M059J (cell line): Measurements from ENCODE around the gene PHACTR4. TPM values are rescaled to one million over a fixed set of nuclear protein-coding genes. Genes with fewer than 3 reads are reported as not detected.
"Not testable (repeated sequence)": the region's sequence is repeated elsewhere in the genome, so short reads cannot be mapped to it uniquely, and the experiment has no call there.

Experiments
- DNase-seq: peaks from one replicate; pipeline ENCODE4 v3.0.0-alpha.2; 2012; ENCODE audit warnings: low read depth
- total RNA-seq: library from RNA; depleted of rRNA; stranded (reverse); fragments of >200 nt; shearing (Covaris generic); gene quantifications from 2 replicates; pipeline ENCODE4 v1.2.3, GENCODE V29; 2014

Gene PHACTR4
- total RNA-seq, 1 experiment from 2014 or later, result 31.1 TPM

- DNase-seq, result no peak
Measured at GRCh38 chr1:28494737-28495136, 125.2 kb downstream of the PHACTR4 start.

- no peak for DNase-seq
Measured at GRCh38 chr1:28499553-28499952, 130.0 kb downstream of the PHACTR4 start.

- no peak for DNase-seq
Measured at GRCh38 chr1:28501925-28502324, 132.4 kb downstream of the PHACTR4 start.

GRCh38 chr1:28503117-28503516, 133.6 kb downstream of the PHACTR4 start:
- DNase-seq, result no peak

- peak; percentile 99 for DNase-seq
Measured at GRCh38 chr1:28505406-28506187, 136.1 kb downstream of the PHACTR4 start, which contains the start of gene RCC1. Gene RCC1, plus strand, starts transcription at chr1:28506043. Its CDS starts 23,824 bp downstream, at chr1:28529867.

- no peak for DNase-seq
Measured at GRCh38 chr1:28506907-28507246, 137.3 kb downstream of the PHACTR4 start.

- DNase-seq, result no peak
Measured at GRCh38 chr1:28507247-28507645, 137.7 kb downstream of the PHACTR4 start.

- no peak for DNase-seq
Measured at GRCh38 chr1:28507646-28508434, 138.3 kb downstream of the PHACTR4 start.

GRCh38 chr1:28508435-28508754, 138.9 kb downstream of the PHACTR4 start:
- no peak for DNase-seq

GRCh38 chr1:28509705-28510272, 140.2 kb downstream of the PHACTR4 start:
- DNase-seq, result no peak

- peak; percentile 66 for DNase-seq
Measured at GRCh38 chr1:28510273-28510969, 140.9 kb downstream of the PHACTR4 start.

- DNase-seq, result no peak
Measured at GRCh38 chr1:28510970-28511440, 141.5 kb downstream of the PHACTR4 start.

GRCh38 chr1:28512058-28512611, 142.6 kb downstream of the PHACTR4 start:
- no peak for DNase-seq

GRCh38 chr1:28514445-28514933, 144.9 kb downstream of the PHACTR4 start:
- DNase-seq, result not testable (repeated sequence)

- no peak for DNase-seq
Measured at GRCh38 chr1:28516518-28516956, 147.0 kb downstream of the PHACTR4 start.

GRCh38 chr1:28517649-28517999, 148.1 kb downstream of the PHACTR4 start:
- DNase-seq, result no peak

GRCh38 chr1:28518000-28518744, 148.6 kb downstream of the PHACTR4 start:
- DNase-seq, result peak; percentile 89

GRCh38 chr1:28518745-28519341, 149.3 kb downstream of the PHACTR4 start:
- peak; percentile 34 for DNase-seq

- no peak for DNase-seq
Measured at GRCh38 chr1:28519946-28520725, 150.6 kb downstream of the PHACTR4 start.

- DNase-seq, result not testable (repeated sequence)
Measured at GRCh38 chr1:28520796-28521195, 151.3 kb downstream of the PHACTR4 start.
